ENCODE measurements around the gene POLR3B. TPM values are rescaled to one million over a fixed set of nuclear protein-coding genes. Genes with fewer than 3 reads are reported as not detected.
"Not testable (repeated sequence)": the region's sequence is repeated elsewhere in the genome, so short reads cannot be mapped to it uniquely, and the experiment has no call there.

POLR3B gene
- total RNA-seq, 1 experiment from 2014 or later, result 7.9 TPM

DNA sequence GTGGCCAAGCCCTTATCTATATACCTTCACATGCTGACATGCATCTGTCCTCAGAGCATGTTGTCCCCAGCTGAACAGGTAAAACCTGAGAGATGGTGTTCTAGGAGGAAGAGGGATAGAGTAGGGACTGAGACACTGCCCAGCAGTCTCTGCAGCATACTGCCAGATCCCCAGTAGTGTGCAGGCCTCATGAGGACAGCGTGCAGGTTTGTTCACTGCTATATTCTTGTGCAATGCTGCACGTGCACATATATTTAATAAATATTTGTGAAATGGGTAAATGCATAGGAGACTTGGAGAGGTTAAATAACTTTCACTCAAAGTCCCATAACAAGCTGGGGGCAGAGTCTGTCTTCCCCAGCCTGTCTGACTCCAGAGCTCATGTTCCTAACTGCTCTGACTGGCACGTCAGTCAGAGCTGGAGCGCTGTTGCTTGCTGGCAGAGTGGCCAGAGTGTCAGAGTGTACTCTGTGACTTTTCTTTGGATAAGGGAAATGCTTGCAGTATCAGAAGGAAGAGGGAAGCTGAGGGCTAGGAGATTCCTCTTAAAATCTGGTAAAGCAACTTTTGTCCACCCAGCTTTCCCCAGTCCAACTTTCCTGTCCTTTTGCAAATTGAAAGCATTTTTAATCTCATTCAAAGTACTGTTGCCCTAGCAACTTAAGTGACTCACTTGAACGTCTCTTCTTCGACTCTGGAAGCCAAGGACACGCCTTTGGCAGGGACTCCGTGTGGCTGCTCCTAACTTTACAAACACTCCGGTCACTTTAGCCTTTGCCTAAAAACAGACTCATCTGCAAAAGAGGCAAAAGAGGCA is 14.9 kb upstream of the POLR3B start:
- DNase-seq (ENCODE audit: low spot score), result peak; percentile 31

DNA sequence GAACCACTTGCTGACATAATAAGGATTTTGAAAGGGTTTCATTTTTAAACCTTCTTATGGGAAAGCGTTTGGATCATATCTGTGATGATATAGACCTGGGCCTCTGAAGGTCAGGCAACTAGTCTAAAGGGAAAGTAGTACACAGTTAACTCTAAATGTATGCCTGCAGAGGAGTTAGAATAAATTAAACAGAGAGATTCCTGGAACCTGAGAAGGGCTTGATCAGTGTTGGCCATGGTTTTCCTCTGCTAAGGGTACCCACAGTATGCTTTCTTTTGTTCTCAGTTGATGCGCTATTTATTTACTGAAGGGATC is 14.4 kb upstream of the POLR3B start:
- DNase-seq (ENCODE audit: low spot score), result no peak

DNA sequence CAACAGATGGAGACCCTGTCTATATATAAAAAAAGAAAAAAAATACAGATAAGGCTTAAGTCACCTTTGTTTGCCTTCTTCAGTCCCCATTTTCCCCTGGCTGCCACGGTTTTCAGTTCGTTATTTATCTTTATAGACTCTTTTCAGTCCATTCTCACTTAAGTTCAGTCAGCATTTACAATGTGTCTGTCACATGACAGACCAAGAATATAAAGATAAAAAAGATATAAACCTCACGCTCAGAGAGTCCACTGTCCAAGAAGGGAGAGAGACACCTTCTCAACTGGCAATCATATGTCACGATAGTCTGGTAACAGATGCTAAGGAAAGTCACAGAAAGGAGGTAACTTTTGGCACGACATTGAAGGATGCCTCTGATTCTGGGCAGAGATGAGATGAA is 13.4 kb upstream of the POLR3B start:
- no peak for DNase-seq (ENCODE audit: low spot score)

GRCh38 chr12:106345746-106346145 is 11.8 kb upstream of the POLR3B start:
- DNase-seq (ENCODE audit: low spot score), result peak; percentile 38

- DNase-seq (ENCODE audit: low spot score), result no peak
Measured at GRCh38 chr12:106348411-106348810, 9.1 kb upstream of the POLR3B start.

DNA sequence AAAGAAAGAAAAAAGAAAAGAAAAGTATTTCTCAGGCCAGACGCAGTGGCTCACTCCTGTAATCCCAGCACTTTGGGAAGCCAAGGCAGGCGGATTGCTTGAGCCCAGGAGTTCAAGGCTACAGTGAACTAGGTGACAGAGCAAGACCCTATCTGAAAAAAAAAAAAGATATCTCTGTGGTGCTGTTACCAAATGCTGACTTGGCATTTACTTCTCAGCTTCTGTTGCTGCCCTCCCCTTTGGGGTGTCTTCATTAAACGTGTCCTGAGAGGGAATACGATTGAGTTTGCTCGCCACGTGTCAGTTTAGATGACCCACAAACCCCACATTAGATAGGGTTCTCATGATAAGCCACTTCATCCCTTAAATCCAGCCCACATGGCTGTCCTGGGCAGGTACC is 4.4 kb upstream of the POLR3B start:
- no peak for DNase-seq (ENCODE audit: low spot score)

DNA sequence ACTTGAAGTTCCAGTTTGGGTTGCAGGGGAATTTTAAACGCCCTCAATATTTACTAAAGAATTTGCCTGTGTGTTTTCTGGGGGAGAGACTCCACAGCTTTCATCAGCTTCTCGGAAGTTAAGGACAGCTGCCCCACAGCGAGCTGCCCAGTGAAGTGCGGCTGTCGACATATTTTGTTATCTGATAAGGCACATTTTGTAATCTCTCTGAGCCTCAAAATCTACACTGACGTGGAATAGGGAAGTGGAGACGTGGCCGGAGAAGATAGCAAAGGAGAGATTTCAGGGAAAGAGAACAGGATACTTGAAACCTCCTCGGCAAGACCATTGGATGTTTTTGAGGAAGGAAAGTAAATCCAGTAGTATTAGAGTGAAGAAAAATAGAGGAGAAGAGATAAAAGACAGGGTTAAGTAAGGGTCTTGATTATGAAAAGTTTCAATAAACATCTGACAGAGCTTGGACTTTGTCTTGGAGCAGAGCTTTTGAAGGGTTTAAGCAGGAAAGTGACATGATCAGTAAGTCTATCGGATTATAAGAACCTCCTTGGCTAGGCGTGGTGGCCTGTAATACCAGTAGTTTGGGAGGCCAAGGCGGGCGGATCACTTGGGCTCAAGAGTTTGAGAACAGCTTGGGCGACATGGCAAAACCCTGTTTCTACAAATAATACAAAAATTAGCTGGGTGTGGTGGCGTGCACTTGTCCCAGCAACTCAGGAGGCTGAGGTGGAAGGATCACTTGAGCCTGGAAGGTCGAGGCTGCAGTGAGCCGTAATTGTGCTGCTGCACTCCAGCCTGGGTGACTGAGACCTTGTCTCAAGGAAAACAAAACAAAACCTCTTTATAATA is 1.1 kb downstream of the POLR3B start:
- no peak for DNase-seq (ENCODE audit: low spot score)

DNA sequence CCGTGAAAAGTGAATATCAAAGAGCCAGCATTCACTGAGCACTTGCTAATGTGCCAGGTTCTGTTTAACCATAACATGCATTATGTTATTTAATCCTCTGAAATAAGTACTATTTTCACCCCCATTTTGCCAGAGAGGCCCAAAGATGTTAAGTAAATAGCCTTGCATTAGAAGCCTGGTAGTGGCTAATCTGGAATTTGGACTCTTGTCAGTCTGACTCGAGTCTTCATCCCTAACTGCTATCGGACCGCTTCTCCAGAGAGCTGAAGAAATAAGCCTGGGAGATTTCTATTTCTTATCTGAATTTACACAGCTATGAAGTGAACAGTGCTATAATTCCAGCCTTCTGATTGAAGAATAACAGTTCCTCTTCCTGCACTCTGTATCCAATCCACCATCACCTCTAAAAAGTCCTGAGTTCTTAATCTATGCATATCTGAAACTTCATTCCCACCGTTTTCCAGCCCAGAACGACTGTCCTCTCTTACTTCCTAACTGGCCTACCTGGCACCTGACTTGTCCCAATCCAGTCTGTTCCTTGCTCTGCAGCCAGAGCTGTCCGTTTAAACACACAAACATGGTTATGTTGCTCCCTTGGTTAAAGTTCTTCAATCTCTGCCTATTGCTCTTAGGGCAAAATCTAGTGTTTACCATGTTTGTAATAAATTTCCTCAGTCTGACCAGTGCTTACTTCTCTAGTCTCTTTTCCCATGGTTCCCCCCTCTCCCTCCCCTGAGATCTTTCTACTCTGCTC is 2.3 kb downstream of the POLR3B start:
- no peak for DNase-seq (ENCODE audit: low spot score)

DNA sequence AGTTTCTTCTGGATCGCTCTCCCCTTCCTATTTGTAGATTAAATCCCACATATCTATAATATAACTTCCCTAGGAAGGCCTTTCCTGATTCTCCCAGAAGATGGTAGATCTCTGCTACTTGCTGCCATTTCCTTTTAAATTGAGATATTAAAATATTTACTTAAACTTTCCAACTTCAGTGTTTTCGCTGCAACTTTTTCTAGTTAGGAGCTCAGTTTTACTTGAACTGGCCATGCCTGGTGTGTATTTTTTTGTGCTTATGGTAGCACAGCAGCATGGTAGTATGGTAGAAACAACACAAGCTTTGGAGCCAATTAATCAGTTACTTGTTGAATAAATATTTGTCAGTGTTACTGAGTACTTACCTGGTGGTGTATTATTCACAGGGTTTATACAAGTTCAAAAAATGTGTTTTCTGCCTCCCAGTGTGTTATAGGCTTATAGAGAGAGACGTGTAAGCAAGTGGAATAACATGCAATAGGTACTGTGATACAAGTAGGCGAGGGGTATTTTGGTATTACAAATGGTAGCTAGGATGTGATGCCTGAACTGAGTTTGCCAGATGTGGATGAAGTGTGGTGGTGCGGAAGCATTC is 2.9 kb downstream of the POLR3B start:
- DNase-seq (ENCODE audit: low spot score), result no peak

GRCh38 chr12:106362971-106363370 is 5.4 kb downstream of the POLR3B start:
- no peak for DNase-seq (ENCODE audit: low spot score)

GRCh38 chr12:106364261-106364660 is 6.7 kb downstream of the POLR3B start:
- DNase-seq (ENCODE audit: low spot score), result no peak

- DNase-seq (ENCODE audit: low spot score), result peak; percentile 10
Measured at GRCh38 chr12:106369624-106370346, 12.2 kb downstream of the POLR3B start.

- no peak for DNase-seq (ENCODE audit: low spot score)
Measured at GRCh38 chr12:106378788-106379187, 21.2 kb downstream of the POLR3B start.

- no peak for DNase-seq (ENCODE audit: low spot score)
Measured at GRCh38 chr12:106380954-106381353, 23.4 kb downstream of the POLR3B start.

DNA sequence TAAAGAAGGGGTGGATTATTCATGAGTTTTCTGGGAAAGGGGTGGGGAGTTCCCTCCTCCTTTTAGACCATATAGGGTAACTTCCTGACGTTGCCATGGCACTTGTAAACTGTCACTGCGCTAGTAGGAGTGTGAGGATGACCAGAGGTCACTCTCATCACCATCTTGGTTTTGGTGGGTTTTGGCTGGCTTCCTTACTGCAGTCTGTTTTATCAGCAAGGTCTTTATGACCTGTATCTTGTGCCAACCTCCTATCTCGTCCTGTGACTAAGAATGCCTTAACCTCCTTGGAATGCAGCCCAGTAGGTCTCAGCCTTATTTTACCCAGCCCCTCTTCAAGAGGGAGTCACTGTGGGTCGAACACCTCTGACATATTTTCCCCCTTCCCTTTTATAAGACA is 24.3 kb downstream of the POLR3B start:
- DNase-seq (ENCODE audit: low spot score), result not testable (repeated sequence)

- no peak for DNase-seq (ENCODE audit: low spot score)
Measured at GRCh38 chr12:106386813-106387535, 29.4 kb downstream of the POLR3B start.

- DNase-seq (ENCODE audit: low spot score), result no peak
Measured at GRCh38 chr12:106387848-106388377, 30.4 kb downstream of the POLR3B start.

DNA sequence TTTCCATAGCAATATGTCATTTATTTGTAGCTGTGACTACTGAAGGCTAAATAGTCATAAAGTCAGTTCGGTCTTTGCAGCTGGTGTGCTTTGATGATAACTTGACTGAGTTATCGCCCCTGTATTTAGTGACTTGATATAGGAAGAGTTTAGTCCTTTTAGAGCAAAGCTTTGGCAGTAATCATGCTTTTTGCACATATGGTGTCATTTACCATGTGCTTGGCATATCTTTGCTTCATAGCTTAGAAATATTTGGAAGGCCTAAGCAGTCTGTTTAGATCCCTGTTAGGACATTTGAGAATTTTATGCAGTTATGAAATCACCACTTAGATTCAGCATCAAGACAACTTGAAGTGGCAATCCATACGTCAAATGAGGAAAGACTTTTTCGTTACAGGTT is 31.6 kb downstream of the POLR3B start:
- no peak for DNase-seq (ENCODE audit: low spot score)

GRCh38 chr12:106392759-106393158 is 35.2 kb downstream of the POLR3B start:
- DNase-seq (ENCODE audit: low spot score), result no peak

DNA sequence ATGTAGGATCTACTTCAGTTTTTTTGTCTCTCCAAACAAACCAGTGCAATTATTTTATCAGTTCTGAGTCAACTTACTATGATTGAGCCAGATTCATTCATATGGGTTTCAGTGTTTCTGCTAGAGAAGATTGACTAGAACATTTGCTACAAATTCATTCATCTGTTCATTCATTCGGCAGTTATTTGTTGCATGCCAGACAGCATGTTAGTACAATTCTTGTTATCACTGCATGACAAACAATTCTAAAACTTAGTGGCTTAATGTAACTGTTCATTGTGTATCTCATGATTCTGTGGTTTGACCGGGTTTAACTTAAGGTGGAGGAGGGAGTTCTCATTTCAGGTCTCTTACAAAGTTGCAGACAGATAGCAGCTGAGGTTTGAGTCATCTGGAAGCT is 52.3 kb downstream of the POLR3B start:
- no peak for DNase-seq (ENCODE audit: low spot score)
